Lower leg skin (tissue), 3 donors: ENCODE measurements around the gene SH2D4B.

Experiments
- CTCF ChIP-seq, 3 donors: fragments of 450-650 bp; IDR thresholded peaks; one replicate each; pipeline ENCODE4 v1.5.1; 2016; ENCODE audit warnings: antibody characterized with exemption in 3 of 3, mild to moderate bottlenecking in 3 of 3, moderate library complexity in 2 of 3
- POLR2A ChIP-seq, 2 donors: fragments of 450-650 bp; IDR thresholded peaks; one replicate each; pipeline ENCODE4 v1.6.1; 2016 to 2017; ENCODE audit warnings: antibody characterized with exemption in 2 of 2, mild to moderate bottlenecking in 1 of 2, moderate library complexity in 1 of 2

GRCh38 chr10:80694930-80695329 is 157.2 kb downstream of the SH2D4B start:
- TF ChIP-seq CTCF (IDR thresholded peaks at IDR 0.05) (no peak), POLR2A (IDR thresholded peaks at IDR 0.05) (no peak)
